ENCODE data around the gene FAF1.
"Not testable (repeated sequence)": the region's sequence is repeated elsewhere in the genome, so short reads cannot be mapped to it uniquely, and the experiment has no call there.

FAF1 gene

GRCh38 chr1:50754764-50755163 is 205.3 kb downstream of the FAF1 start:
- not testable (repeated sequence) for H3K9ac ChIP-seq (ENCODE audit: low read depth in 1 of 2, low read length in 2 of 2); H3K4me1 ChIP-seq (ENCODE audit: control insufficient read depth in 1 of 2, insufficient read depth in 2 of 2, low read length in 2 of 2); H3K36me3 ChIP-seq (ENCODE audit: control insufficient read depth in 1 of 2, insufficient read depth in 2 of 2, low read length in 2 of 2); H3K27me3 ChIP-seq (ENCODE audit: control insufficient read depth in 1 of 2, insufficient read depth in 2 of 2, low read length in 2 of 2); H3K9me3 ChIP-seq (ENCODE audit: control insufficient read depth in 1 of 2, low read length in 2 of 2); H3K4me3 ChIP-seq (ENCODE audit: low read depth in 1 of 2, low read length in 2 of 2); H3K27ac ChIP-seq (ENCODE audit: low read depth, low read length)

DNA sequence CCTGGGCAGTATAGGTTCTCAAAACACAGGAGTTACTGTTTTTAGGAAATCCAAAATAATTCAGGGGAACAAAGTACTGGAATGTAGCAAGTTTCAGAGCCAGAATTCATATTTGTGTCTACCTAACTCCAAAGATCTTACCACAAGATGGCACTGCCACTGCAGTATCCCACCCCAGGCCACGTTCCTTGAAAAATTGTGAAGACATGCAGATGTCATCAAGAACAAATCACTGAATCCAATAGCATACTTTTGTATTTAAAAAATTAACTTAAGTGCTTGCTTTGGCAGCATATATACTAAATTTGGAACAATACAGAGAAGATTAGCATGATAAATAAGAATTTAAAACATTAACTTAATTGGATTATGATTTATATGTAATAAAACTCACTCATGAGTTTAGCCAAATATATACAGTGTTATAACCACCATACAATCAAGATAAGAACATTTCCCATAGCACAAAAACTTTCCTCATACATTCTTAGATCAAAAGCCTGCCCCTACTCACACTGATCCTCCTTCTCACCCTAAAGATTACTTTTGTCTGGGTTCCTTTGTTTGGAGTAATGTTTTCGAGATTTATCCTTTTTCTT is 209.9 kb downstream of the FAF1 start:
- H3K4me3 ChIP-seq (ENCODE audit: low read depth in 1 of 2, low read length in 2 of 2): no peak overlapping the region
- no peaks in the 10 kb centered on the region for H3K27me3 ChIP-seq (ENCODE audit: control insufficient read depth in 1 of 2, insufficient read depth in 2 of 2, low read length in 2 of 2)
- peaks cover 0 to 7% of the 10 kb centered on the region in 2 donors for H3K4me1 ChIP-seq (ENCODE audit: control insufficient read depth in 1 of 2, insufficient read depth in 2 of 2, low read length in 2 of 2)
- H3K36me3 ChIP-seq (ENCODE audit: control insufficient read depth in 1 of 2, insufficient read depth in 2 of 2, low read length in 2 of 2): peaks cover 0 to 7% of the 10 kb centered on the region in 2 donors
- H3K9ac ChIP-seq (ENCODE audit: low read depth in 1 of 2, low read length in 2 of 2): no peak overlapping the region
- H3K9me3 ChIP-seq (ENCODE audit: control insufficient read depth in 1 of 2, low read length in 2 of 2): no peaks in the 10 kb centered on the region
- H3K27ac ChIP-seq (ENCODE audit: low read depth, low read length): no peak overlapping the region

- peaks cover 0 to 7% of the 10 kb centered on the region in 2 donors for H3K4me1 ChIP-seq (ENCODE audit: control insufficient read depth in 1 of 2, insufficient read depth in 2 of 2, low read length in 2 of 2)
- no peak overlapping the region for H3K27ac ChIP-seq (ENCODE audit: low read depth, low read length)
- no peaks in the 10 kb centered on the region for H3K9me3 ChIP-seq (ENCODE audit: control insufficient read depth in 1 of 2, low read length in 2 of 2)
Observed at GRCh38 chr1:50747394-50747793, 212.7 kb downstream of the FAF1 start.

GRCh38 chr1:50742523-50742922 is 217.5 kb downstream of the FAF1 start:
- H3K9me3 ChIP-seq (ENCODE audit: control insufficient read depth in 1 of 2, low read length in 2 of 2): no peaks in the 10 kb centered on the region
- no peak overlapping the region for H3K27ac ChIP-seq (ENCODE audit: low read depth, low read length)
- H3K9ac ChIP-seq (ENCODE audit: low read depth in 1 of 2, low read length in 2 of 2): no peak overlapping the region
- no peak overlapping the region for H3K4me3 ChIP-seq (ENCODE audit: low read depth in 1 of 2, low read length in 2 of 2)
- peaks cover 2 to 15% of the 10 kb centered on the region in 2 donors for H3K36me3 ChIP-seq (ENCODE audit: control insufficient read depth in 1 of 2, insufficient read depth in 2 of 2, low read length in 2 of 2)
- peaks cover 0 to 4% of the 10 kb centered on the region in 2 donors for H3K4me1 ChIP-seq (ENCODE audit: control insufficient read depth in 1 of 2, insufficient read depth in 2 of 2, low read length in 2 of 2)
- no peaks in the 10 kb centered on the region for H3K27me3 ChIP-seq (ENCODE audit: control insufficient read depth in 1 of 2, insufficient read depth in 2 of 2, low read length in 2 of 2)

More at GRCh38 chr1:50747394-50747793, 212.7 kb downstream of the FAF1 start:
- H3K4me3 ChIP-seq (ENCODE audit: low read depth in 1 of 2, low read length in 2 of 2): no peak overlapping the region
- H3K36me3 ChIP-seq (ENCODE audit: control insufficient read depth in 1 of 2, insufficient read depth in 2 of 2, low read length in 2 of 2): peaks cover 0 to 15% of the 10 kb centered on the region in 2 donors
- no peak overlapping the region for H3K9ac ChIP-seq (ENCODE audit: low read depth in 1 of 2, low read length in 2 of 2)
- H3K27me3 ChIP-seq (ENCODE audit: control insufficient read depth in 1 of 2, insufficient read depth in 2 of 2, low read length in 2 of 2): no peaks in the 10 kb centered on the region

DNA sequence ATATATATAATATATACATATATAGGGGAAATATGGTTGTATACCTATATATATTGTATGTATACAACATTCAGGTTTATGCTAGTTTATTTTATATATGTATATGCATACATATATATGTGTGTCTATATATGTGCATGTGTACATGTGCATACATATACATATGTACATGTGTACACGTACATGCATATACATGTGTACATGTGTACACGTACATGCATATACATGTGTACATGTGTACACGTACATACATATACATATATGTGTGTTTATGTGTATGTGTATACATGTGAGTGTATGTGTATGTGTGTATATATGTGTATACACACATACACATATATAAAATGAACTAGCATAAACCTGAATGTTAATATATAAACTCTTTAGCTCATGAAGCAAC is 220.9 kb downstream of the FAF1 start:
- Histone ChIP-seq H3K36me3 (ENCODE audit: control insufficient read depth in 1 of 2, insufficient read depth in 2 of 2, low read length in 2 of 2) (peaks cover 2 to 9% of the 10 kb centered on the region in 2 donors), H3K9me3 (ENCODE audit: control insufficient read depth in 1 of 2, low read length in 2 of 2) (no peaks in the 10 kb centered on the region), H3K27me3 (ENCODE audit: control insufficient read depth in 1 of 2, insufficient read depth in 2 of 2, low read length in 2 of 2) (no peaks in the 10 kb centered on the region), H3K27ac (ENCODE audit: low read depth, low read length) (no peak overlapping the region), H3K4me1 (ENCODE audit: control insufficient read depth in 1 of 2, insufficient read depth in 2 of 2, low read length in 2 of 2) (no peaks in the 10 kb centered on the region), H3K9ac (ENCODE audit: low read depth in 1 of 2, low read length in 2 of 2) (no peak overlapping the region), H3K4me3 (ENCODE audit: low read depth in 1 of 2, low read length in 2 of 2) (no peak overlapping the region)

DNA sequence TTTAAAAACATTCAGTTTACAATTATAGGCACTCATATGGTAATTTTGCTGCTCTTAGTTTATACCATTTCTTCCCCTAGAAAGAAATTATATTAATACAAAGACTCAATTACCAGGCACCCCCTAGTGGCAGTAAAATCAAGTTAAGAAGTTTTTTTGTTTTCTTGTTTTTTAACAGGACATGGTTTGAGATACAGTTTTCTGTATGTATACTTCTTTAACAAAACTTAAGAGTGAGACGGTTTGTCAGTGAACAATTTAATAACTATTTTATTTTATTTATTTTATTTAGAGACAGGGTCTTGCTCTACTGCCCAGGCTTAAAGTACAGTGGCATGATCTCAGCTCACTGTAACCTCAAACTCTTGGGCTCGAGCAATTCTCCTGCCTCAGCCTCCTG is 224.6 kb downstream of the FAF1 start:
- Histone ChIP-seq H3K27ac (ENCODE audit: low read depth, low read length) (no peak overlapping the region), H3K27me3 (ENCODE audit: control insufficient read depth in 1 of 2, insufficient read depth in 2 of 2, low read length in 2 of 2) (no peaks in the 10 kb centered on the region), H3K4me1 (ENCODE audit: control insufficient read depth in 1 of 2, insufficient read depth in 2 of 2, low read length in 2 of 2) (no peaks in the 10 kb centered on the region), H3K9ac (ENCODE audit: low read depth in 1 of 2, low read length in 2 of 2) (no peak overlapping the region), H3K9me3 (ENCODE audit: control insufficient read depth in 1 of 2, low read length in 2 of 2) (no peaks in the 10 kb centered on the region), H3K4me3 (ENCODE audit: low read depth in 1 of 2, low read length in 2 of 2) (no peak overlapping the region), H3K36me3 (ENCODE audit: control insufficient read depth in 1 of 2, insufficient read depth in 2 of 2, low read length in 2 of 2) (peaks cover 0 to 3% of the 10 kb centered on the region in 2 donors)

GRCh38 chr1:50727578-50727977 is 232.5 kb downstream of the FAF1 start:
- not testable (repeated sequence) for H3K9ac ChIP-seq (ENCODE audit: low read depth in 1 of 2, low read length in 2 of 2); H3K27me3 ChIP-seq (ENCODE audit: control insufficient read depth in 1 of 2, insufficient read depth in 2 of 2, low read length in 2 of 2); H3K4me3 ChIP-seq (ENCODE audit: low read depth in 1 of 2, low read length in 2 of 2); H3K4me1 ChIP-seq (ENCODE audit: control insufficient read depth in 1 of 2, insufficient read depth in 2 of 2, low read length in 2 of 2); H3K9me3 ChIP-seq (ENCODE audit: control insufficient read depth in 1 of 2, low read length in 2 of 2); H3K27ac ChIP-seq (ENCODE audit: low read depth, low read length); H3K36me3 ChIP-seq (ENCODE audit: control insufficient read depth in 1 of 2, insufficient read depth in 2 of 2, low read length in 2 of 2)

DNA sequence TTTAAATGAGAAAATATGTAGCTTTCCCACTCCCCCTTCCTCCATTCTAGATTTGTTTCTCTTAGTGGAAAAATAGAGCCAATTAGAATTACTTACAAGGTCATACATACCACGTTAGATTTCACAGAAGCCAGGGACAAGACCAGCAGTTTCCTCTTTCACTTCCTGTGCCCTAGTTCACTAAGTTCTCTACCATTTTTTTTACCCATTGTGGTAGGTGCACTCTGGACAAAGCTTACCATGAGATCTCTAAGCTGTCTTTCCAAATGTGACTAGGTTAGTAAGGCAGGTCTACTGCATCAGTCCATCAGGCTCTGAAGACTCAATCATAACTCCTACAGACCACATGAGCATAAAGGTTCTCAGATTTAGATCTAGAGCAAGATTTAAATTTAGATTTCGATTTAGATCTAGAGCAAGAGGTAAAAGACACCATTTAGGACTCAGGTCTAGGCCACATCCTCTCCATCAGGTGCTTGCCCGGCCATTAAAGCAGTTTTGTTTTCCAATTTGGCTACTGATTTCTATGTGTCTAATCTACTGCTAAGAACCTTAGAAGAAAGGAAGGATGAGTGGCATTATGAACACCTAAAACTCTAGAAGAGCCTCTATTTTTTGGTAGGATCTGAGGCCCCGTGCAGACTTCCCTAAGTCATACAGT is 235.3 kb downstream of the FAF1 start:
- Histone ChIP-seq H3K27me3 (ENCODE audit: control insufficient read depth in 1 of 2, insufficient read depth in 2 of 2, low read length in 2 of 2) (no peaks in the 10 kb centered on the region), H3K4me1 (ENCODE audit: control insufficient read depth in 1 of 2, insufficient read depth in 2 of 2, low read length in 2 of 2) (peaks cover 2 to 5% of the 10 kb centered on the region in 2 donors), H3K9ac (ENCODE audit: low read depth in 1 of 2, low read length in 2 of 2) (no peak overlapping the region), H3K9me3 (ENCODE audit: control insufficient read depth in 1 of 2, low read length in 2 of 2) (no peaks in the 10 kb centered on the region), H3K36me3 (ENCODE audit: control insufficient read depth in 1 of 2, insufficient read depth in 2 of 2, low read length in 2 of 2) (peaks cover 0 to 7% of the 10 kb centered on the region in 2 donors), H3K4me3 (ENCODE audit: low read depth in 1 of 2, low read length in 2 of 2) (no peak overlapping the region), H3K27ac (ENCODE audit: low read depth, low read length) (no peak overlapping the region)

GRCh38 chr1:50720457-50721053 is 239.5 kb downstream of the FAF1 start:
- Histone ChIP-seq H3K9ac (ENCODE audit: low read depth in 1 of 2, low read length in 2 of 2) (no peak overlapping the region), H3K27me3 (ENCODE audit: control insufficient read depth in 1 of 2, insufficient read depth in 2 of 2, low read length in 2 of 2) (no peaks in the 10 kb centered on the region), H3K4me1 (ENCODE audit: control insufficient read depth in 1 of 2, insufficient read depth in 2 of 2, low read length in 2 of 2) (peaks cover 0 to 2% of the 10 kb centered on the region in 2 donors), H3K27ac (ENCODE audit: low read depth, low read length) (no peak overlapping the region), H3K4me3 (ENCODE audit: low read depth in 1 of 2, low read length in 2 of 2) (no peak overlapping the region), H3K36me3 (ENCODE audit: control insufficient read depth in 1 of 2, insufficient read depth in 2 of 2, low read length in 2 of 2) (peaks cover 0 to 7% of the 10 kb centered on the region in 2 donors), H3K9me3 (ENCODE audit: control insufficient read depth in 1 of 2, low read length in 2 of 2) (no peaks in the 10 kb centered on the region)

GRCh38 chr1:50719126-50719525 is 240.9 kb downstream of the FAF1 start:
- no peaks in the 10 kb centered on the region for H3K27me3 ChIP-seq (ENCODE audit: control insufficient read depth in 1 of 2, insufficient read depth in 2 of 2, low read length in 2 of 2)
- H3K4me1 ChIP-seq (ENCODE audit: control insufficient read depth in 1 of 2, insufficient read depth in 2 of 2, low read length in 2 of 2): no peaks in the 10 kb centered on the region
- no peaks in the 10 kb centered on the region for H3K9me3 ChIP-seq (ENCODE audit: control insufficient read depth in 1 of 2, low read length in 2 of 2)
- H3K27ac ChIP-seq (ENCODE audit: low read depth, low read length): no peak overlapping the region
- no peak overlapping the region for H3K9ac ChIP-seq (ENCODE audit: low read depth in 1 of 2, low read length in 2 of 2)
- H3K36me3 ChIP-seq (ENCODE audit: control insufficient read depth in 1 of 2, insufficient read depth in 2 of 2, low read length in 2 of 2): peaks cover 0 to 7% of the 10 kb centered on the region in 2 donors
- no peak overlapping the region for H3K4me3 ChIP-seq (ENCODE audit: low read depth in 1 of 2, low read length in 2 of 2)

All from duodenal mucosa (tissue), 2 donors.